HG03432 (cell line): Measurements from ENCODE around the gene DUSP1.
A peak's percentile ranks its signal among the peaks of the same experiment; 100 is the strongest.

Experiments
- ATAC-seq: cut with Tn5 transposase; IDR thresholded peaks from one replicate; pipeline ENCODE4 v1.9.1; 2021; ENCODE audit warnings: mild to moderate bottlenecking, moderate library complexity; ENCODE audit not compliant: unreplicated experiment

DUSP1 gene

GRCh38 chr5:172782169-172783039 is 11.4 kb upstream of the DUSP1 start:
- no peak for ATAC-seq

DNA sequence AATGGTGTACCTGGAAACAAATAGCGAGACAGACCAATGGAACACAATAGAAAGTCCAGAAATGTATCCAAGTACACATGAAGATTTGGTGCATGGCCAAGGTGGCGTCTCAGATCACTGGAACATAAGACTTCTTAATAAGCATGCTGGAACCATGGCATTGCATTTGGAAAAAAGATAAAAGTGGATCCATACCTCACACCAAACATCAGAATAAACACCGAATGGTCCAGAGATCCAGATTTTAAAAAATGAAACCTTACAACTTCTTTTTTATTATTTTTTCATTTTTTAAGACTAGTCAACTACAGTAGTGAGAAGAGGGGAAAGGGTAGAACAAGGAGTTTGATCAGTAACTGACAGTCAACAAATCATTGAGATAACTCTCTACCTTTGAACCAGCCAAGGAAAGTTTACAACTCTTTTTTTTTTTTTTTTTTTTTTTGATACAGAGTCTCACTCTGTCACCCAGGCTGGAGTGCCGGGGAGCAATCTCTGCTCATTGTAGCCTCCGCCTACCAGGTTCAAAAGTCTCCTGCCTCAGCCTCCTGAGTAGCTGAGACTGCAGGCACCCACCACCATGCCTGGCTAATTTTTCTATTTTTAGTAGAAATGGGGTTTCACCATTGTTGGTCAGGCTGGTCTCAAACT is 8.8 kb upstream of the DUSP1 start:
- no peak for ATAC-seq

- ATAC-seq: peak; percentile 21
Measured at GRCh38 chr5:172777881-172778814, 7.2 kb upstream of the DUSP1 start.

- no peak for ATAC-seq
Measured at GRCh38 chr5:172776235-172776594, 5.2 kb upstream of the DUSP1 start.

DNA sequence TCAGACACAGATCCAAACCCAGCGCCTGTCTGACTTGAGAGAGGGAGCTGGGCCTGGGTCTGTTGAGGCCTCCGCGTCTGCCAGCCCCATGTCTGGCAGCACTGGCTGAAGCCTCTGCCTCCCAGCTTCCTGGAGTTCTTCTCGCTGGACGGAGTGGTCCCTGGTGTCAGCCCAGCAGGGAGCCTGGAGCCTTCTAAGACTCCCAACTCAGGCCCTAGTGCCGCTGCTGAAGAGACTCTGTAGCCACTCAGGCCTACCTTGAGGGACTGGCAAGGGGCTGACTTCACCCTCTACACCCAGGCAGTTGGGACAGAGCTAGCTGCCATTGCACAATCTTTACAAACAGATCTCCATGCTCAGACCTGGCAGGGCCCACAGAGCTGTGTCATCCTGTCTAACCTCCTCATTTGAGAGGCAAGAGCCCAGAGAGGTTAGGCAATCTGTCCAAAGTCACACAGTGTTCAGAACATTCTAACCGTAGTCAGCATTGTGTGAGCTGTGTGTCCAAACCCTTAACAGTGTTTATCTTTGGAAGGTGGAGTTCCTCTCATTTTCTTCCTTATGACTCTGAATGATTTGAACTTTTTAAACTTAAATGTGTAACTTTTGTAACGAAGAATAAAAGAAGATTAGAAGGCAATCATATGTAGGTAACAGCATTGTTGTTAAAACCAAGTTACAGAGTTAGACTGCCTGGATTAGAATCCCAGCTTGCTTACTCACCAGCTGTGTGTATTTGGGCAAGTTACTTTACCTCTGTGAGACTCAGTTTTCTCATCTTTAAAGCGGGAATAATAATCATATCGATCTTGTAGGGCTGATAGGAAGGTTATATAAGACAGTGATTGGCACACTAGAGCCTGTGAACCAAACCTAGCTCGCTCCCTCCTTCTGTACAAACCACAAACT is 4.6 kb upstream of the DUSP1 start:
- ATAC-seq: no peak

DNA sequence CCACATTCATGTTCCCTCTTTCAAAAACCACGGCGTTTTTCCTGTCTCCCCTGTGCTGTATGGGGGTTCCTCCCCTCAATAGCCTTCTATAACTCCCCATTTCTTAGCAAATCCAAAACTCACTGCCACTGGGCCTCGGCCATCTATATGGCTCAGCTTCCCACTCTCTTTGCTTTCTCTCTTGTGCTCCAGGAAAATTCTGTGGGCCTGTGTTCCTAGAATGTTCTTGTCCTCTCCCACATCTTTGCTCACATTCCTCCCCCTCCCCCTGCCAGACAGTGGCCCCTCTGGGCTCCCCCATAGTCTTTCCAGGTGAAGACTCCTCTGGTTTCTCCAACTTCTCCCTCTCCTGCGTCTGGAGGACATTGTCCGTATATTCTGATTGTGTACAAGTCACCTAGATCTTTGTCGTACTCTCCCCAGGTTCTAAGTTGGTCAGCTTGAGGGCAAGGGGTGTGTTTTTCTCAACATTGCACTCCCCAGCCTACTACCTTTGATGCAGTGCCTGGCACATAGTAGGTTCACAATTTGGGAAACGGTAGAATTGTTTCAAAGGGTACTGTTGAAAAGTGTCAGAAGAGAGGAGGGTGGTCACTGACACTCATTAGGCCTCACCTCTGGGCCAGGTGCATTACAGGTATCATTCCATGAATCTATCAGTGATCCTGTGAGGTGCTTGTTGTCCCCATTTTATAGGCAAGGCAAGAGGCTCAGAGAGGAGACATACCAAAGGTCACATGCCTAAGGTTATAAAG is 3.7 kb upstream of the DUSP1 start:
- no peak for ATAC-seq

- no peak for ATAC-seq
Measured at GRCh38 chr5:172773481-172774469, 2.8 kb upstream of the DUSP1 start.

DNA sequence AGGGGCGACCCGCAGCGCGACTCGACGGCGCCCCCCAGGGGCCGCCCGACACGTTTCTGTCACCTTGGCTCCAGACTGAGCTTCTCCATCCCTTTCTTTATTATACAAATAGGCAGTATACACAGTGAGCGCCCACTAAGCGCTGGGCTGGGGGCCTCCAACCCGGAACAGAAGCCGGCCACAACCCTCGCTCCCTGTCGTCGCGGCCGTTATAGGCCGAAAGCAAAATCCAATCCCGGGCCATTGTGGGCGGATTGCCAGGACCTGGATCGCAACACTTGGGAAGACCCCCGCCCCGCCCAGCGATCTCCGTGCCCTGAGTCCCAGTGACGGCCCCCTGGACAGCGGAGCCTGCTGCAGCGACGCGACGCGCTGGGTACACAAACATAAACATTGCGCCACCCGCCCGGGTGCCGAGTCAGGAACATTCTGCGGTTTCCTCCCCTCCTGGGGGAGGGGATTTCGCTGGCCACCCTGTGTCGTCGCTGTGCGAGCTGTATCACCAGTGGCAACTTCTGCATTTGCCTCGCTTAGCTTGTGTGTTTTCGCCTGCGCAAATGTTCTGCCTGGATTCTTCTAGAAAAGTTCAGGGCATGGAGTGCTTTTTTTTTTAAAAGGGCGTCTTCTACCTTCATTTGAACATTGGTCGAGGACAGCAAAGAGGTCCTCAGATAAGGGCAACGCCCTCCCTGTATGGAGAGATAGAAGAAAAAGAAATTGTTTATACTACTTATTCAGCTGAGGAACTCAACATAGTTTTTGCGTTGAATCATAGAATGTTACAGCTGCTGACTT is 1.3 kb upstream of the DUSP1 start:
- peak; percentile 33 for ATAC-seq

- ATAC-seq: no peak
Measured at GRCh38 chr5:172771439-172772111, 580 bp upstream of the DUSP1 start.

- ATAC-seq: no peak
Measured at GRCh38 chr5:172770374-172770674, 671 bp downstream of the DUSP1 start.

DNA sequence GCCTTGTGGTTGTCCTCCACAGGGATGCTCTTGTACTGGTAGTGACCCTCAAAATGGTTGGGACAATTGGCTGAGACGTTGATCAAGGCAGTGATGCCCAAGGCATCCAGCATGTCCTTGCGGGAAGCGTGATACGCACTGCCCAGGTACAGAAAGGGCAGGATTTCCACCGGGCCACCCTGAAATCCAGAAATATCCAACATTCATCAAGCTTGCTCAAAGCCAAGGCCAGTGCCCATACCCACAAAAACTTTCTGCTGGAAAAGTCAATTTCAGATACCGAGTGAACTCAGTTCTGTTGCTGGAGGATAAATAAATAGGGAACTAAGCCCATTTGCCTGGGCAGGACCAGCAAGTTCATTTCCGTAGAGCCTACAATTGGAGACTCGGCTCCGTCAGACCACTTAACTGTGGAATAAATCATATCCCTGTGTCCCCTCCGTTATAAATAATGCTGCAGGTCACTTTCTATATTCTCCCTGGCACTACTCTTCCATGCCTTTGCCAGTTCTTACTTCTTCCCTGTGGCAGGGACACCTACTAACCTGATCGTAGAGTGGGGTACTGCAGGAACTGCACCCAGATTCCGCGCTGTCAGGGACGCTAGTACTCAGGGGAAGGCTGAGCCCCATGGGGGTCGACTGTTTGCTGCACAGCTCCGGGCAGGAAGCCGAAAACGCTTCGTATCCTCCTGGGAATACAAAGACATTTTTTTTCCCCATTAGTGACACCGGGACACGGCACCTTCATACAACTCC is 1.2 kb downstream of the DUSP1 start:
- no peak for ATAC-seq

- no peak for ATAC-seq
Measured at GRCh38 chr5:172769342-172769615, 1.7 kb downstream of the DUSP1 start.

- ATAC-seq: no peak
Measured at GRCh38 chr5:172768573-172769341, 2.2 kb downstream of the DUSP1 start.

- ATAC-seq: no peak
Measured at GRCh38 chr5:172768098-172768572, 2.9 kb downstream of the DUSP1 start.

- ATAC-seq: no peak
Measured at GRCh38 chr5:172766287-172767108, 4.5 kb downstream of the DUSP1 start.
